ENCODE results near the gene NCOA3.

NCOA3 gene

DNA sequence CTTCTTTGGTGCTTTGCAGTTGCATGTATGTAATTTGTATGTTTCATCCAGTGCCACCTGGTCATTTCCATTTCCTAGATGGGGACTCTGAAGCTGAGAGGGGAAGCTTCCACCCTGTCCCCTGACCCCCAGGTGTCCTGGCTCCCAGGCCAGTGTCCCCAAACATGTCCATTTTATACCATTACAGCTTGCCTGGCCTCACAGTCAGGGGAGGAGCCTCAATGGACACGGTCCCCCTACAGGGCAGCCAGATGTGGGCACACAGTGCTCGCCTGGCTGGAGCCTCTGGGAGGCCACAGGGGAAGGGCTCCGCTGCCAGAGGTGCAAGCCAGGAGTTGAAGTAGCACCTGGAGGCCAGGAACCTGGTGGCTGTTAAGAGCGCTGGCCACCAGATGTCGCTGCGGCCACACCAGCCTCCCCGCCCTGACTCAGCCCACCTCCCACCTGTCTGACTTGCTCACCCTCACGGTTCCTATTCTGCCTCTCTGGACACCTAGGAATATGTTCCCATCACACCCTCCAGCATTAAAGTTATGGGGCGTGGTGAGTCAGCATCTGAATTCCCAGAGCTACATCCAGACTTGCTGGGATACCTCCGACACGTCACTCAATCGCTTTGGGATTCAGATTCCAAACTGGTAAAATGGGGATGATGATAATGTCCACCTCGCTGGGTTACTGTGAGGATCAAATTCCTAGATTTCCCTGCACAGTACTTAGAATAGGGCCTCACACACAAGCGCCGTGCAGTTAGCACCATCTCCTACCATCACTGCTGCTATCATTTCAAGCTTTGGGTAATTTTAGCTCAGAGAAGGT is 176.2 kb downstream of the NCOA3 start:
- DNase-seq, result peak in 22 of 51 donors; percentile 1 to 53 (median 12)

DNA sequence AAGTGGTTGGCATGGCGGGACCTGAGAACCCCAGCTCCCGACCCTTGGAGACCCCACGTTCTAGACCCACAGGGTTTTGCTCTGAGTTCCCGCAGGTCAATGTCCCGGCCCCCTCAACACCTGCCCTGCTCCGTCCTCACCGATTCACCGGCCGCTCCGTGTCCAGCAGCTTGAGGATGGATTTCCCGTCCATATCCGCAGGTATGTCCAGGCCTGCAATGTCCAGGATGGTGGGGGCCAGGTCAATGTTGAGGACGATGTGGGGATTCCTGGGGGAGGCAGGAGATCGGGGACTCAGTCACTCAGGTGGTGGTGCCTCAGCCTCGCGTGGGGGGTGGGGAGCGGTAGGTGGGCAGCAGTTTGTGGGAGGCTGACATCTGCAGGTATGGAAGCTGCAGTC is 176.8 kb downstream of the NCOA3 start:
- DNase-seq, result no peak

DNA sequence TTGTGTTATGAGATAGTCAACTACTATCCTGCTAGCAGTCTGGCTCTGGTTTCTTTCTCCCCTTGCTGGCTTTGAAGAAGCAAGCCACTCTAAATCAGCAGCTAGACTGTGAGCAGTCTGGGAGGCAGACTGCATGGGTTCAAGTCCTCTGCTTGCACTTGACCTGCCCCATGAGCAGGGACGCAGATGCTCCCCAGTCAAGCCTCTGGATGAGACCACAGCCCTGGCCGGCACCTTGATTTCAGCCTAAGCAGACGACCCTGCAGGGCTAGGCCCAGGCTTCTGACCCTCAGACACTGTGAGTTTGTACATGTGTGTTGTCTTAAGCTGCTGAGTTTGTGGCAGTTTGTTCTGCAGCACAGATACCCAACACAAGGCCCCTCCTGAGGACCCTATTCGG is 177.8 kb downstream of the NCOA3 start:
- DNase-seq, result no peak

DNA sequence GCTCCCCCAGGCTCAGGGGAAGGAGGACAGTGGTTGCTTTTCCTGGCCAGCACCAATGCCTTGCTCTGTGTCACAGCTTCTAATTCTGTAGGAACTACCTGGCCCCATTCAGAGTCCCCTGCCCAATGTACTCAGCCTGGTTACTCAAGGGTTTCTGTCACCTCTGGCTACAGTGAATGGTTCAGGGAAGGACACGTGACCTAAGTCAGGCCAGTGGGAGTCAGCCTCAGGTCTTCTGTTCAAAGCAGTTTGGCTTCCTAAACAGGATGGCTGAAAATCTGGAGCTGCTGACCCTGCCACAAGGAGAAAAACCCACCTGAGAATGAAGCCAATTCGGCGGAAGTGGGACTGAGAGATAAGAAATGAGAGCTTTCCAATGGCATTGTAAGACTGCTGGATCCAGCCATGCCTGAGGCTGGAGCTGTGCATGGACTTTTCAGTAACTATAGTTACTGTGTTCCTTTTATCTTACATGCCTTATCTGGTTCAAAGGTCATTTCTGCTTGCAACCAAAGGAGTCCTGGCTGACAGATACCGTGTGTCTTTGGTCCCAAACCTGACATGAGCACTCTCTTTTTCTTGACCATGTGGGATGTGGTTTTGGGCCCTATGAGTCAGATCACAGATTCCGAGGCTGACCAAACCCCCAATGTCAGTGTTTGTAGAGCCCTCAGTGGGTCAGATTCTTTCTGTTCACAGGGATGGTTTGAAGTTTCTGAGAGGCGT is 179.3 kb downstream of the NCOA3 start:
- DNase-seq, result no peak

DNA sequence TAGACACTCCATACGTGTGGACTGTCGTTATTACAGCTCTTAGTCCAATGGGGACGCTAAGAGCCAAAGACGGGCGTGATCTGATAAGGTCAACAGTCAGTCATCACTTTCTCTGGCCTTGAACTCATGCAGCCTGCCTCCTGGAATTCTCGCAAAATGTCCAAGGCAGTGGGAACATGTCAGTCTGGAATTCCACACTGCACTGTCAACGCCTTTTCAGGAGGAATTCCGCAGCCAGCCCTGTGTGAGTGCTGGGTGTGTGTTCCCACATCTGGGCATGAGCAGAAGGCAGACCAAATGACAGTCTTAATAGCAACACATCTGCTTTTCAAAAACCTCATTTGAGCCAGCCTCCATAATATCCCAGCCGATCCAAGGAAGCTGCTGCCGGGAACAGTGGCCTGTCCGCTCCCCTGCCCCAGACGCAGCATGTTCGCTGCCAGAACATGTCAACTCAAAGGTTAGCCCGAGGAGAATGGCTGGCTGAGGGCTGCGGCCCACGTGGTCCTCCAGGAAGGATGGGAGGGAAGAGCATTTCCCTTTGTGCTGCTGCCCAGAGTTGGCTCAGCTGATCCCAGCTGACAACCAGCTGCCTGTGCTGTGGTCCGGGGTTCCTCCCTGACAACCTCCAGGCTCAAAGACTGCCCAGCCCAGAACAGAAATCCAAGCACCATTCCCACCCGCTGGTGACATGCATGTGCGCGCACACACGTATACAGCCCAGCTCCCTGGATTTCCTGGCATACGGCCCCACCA is 180.5 kb downstream of the NCOA3 start:
- peak in 38 of 51 donors; percentile 3 to 65 (median 28) for DNase-seq

DNA sequence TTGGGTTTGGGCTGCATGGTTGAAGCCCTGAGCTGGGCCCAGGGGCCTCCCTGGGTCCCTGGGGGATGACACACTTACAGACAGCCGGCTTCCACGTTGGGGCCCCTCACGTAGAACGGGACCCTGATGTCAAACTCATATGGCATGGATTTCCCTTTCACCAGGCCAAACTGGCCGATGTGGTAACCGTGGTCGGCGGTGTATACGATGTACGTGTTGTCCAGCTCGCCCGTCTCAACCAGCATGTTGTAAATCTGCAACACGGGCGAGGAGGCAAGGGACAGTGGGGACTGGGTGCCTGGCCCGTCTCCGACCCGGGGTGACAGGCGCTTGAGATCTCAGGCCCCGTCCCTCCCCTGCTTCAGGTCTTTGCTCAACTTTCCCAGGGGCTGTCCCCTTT is 181.2 kb downstream of the NCOA3 start:
- no peak for DNase-seq

DNA sequence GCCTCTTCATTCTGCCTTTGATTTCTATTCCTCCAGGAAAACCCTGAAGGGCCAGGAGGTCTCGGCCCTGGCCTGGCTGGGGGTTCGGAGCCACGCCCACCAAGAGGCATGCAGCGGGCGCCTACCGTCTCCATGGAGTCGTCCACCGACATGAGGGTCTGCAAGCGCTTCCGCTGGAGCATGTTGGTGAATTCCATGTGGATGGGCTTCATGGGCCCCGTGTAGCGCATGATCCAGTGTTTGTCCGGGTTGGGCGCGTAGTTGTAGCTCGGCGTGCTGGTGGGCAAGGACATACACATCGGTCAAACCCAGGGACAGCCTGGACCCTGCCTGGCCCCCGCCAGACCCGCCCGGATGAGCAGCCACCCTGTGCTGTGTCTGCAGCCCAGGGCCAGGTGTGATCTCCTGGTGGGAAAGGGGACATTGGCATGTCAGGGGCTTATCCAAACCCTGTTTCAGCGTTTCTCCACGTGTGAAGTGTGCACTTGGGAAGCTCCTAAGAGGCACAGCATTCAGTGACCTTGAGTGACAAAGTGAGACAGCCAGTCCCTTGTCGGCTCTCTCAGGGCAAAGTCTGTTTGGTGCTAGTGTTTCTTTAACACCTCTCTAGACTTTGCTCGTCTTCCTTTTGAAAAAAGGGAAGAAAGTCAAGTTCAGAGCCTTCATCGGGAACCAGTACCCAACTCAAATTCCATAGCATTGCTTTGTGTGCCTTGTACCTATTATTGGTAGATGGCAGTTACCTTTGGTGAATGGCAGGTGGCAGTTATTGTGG is 182.8 kb downstream of the NCOA3 start:
- DNase-seq, result no peak

DNA sequence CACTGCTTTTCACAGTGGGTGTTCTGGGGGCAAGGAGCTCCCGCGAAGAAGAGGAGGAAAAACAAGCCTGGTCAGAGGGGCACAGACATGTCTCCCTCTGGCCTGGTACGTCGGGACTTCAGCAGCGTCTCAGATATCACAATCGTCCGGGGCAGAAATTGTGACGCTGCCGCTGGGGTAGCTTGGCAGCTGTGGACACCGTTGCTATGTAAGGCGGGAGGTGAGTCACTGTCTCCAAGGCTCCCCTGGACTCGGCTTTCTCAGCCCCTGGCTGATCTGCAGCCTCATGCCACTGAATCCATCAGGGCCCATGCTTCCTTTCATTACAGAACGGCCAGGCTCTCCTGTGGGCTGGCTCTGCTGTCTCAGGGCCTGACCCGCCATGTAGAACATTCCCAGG is 184.9 kb downstream of the NCOA3 start:
- DNase-seq, result peak in 17 of 51 donors; percentile 1 to 76 (median 26)

DNA sequence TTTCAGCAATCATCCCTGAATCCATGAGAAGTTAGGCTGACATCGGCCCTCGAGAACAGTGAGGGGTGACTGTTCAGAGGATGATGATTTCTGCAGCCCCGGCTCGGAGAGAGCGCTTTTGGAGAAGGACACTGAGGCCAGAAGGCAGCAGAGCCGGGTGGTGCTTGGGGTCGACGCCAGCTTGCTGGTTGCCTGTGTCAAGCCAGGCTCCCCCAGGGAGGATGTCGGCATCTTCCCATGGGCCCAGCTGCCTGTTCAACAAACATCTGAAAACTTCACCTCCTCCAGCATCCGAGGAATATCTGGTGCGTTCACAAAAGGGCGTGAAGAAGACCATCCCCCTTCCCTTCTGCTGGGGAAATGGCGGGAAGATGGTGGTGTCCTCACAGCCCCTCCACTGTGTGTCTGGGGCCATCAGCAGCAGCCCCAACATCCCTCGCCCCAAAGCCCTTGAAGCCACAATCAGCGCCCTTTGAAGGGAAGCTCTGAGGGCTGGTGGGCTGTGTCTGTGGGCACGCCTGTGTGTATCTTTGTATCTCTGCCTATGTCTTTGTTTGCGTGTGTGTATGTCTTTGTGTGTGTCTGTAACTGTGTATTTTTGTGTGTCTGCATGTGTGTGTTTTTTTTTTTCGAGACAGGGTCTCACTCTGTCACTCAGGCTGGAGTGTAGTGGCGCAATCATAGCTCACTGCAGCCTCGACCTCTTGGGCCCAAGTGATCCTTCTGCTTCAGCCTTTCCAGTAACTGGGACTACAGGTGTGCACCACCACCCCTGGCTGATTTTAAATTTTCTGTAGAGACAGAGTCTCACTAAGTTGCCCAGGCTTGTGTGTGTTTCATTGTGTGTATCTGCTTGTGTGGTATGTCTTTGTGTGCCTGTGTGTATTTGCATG is 185.7 kb downstream of the NCOA3 start:
- no peak for DNase-seq

DNA sequence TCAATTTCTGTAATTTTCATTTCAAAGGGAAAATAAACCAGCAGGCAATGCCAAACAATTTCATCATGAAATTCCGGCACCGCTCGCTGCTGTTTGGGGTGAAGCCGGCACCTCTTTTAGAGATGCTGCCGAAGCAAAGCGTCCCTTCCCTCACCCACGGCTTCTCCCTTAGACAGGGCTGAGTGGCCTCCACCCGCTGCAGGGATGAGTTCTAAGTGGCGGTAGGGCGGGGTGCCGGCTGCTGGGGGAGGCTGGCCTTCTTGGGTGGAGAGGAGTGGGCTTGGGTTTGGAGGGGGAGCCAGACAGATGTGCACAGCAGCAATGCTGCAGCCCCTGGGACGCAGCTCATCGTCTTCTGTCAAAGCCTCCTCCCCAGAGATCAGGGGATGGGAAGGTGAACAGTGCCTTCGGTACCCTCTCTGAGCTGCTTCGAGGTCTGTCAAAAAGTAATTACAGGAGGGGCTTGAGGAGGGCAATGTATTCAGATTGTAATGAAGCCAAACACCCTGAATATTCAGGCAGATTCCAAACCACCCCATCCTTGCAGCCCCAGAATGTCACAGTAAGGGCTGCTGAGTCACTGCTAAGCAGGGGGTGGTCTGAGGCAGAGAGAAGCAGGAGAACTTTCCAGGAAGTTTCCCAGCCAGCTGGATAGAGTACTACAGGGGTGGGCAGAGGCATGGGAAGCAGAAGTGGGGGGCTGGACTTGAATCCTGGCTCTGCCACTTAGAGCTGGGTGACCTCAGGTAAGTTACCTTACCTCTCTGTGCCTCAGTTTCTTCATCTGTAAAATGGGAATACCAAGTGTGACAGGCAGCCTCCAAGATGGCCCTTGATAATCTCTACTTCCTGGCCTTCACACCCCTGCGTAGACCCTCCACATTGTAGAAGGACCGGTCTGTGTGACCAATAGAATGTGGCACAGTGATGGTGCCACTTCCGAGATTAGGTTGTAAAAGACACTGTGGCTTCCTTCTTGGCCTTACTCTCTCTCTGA is 187.0 kb downstream of the NCOA3 start:
- no peak for DNase-seq

DNA sequence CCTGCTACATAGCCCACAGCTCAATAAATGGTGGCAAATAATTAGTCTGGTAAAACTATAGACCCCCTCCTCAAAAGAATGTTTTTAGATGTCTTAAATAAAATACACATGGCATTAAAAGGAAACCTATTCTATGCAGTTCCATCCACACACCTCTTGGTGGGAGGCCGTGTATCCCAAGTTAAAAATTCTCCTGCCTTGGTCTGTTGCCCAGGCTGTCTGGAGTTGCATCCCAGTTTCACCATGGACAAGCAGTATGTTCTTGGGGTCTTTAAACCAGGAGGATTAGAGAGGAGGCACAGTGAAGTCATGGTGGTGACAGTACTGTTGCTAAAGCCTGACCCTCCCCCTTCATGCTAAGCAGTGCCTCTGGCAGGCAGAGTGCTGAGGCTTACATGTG is 188.0 kb downstream of the NCOA3 start:
- DNase-seq, result no peak

DNA sequence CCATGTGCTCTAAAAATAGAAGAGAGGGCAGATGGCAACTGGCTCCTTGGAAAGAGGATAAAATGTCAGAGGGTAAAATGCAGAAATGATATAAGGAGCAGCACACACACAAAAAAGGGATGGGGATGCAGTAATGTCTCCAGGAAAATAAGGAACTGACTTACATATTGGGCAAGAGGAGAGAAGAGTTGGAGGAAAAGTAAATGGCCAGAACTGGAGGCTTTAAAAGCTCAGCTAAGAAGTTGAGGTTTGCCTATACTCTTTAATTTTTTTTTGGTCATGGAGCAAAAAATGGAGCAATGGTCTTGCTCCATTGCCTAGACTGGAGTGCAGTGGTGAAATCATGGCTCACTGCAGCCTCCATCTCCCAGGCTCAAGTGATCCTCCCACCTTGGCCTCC is 189.9 kb downstream of the NCOA3 start:
- no peak for DNase-seq

DNA sequence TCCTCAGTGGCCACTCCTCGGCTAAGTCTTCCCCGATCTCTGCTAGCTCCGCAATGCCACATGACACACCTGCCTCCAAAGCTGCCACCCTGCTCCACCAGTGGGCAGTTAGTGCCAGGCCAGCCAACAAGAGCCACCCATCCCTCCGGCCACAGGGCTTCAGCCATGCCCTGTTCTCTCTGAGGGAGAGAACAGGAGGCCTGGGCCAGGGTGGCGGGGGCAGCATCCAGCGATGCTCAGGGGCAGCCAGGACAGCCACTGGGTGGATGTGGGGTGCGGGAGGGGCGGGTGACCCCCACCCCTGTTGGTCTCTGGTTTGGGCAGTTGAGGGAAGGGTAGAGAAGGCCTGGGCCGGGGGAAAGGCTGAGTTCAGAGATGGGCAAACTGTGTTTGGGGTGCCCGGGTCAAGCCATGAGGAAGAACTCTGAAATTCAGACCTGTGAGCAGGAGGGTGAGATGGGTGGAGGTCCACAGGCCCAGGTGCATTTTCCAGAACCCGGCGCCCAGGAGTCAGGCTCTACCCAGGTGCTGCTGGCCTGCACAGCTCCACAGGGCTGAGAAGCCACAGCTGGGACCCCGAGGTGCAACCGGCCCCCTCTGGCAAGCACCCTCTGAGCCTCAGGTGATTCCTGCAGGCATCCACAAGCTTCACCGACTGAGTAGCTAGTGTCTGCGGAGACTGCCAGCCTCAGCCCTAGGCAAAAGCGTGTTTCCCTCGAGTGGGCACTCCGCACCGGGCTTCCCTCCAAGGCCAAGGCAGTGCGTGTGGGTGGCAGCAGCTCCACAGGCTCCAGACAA is 192.5 kb downstream of the NCOA3 start:
- DNase-seq, result no peak

DNA sequence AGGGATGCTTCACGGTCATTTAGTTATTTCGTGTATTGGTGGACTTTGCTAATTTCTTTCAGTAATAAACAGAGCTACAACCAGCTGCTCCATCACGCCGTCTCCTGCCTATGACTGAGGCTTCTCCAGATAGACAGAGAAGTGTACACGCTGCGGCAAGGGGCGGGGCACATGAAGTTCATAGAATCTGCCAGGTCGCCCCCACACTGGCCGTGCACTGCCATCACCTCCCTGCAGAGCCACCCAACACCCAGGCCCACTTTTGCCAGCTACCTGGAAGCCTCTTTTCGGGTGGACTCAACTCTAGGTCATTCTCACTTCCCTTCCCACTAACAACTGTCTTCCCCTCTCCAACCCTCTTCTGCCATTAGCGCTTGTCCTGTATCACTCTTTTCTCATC is 195.2 kb downstream of the NCOA3 start:
- no peak for DNase-seq

DNA sequence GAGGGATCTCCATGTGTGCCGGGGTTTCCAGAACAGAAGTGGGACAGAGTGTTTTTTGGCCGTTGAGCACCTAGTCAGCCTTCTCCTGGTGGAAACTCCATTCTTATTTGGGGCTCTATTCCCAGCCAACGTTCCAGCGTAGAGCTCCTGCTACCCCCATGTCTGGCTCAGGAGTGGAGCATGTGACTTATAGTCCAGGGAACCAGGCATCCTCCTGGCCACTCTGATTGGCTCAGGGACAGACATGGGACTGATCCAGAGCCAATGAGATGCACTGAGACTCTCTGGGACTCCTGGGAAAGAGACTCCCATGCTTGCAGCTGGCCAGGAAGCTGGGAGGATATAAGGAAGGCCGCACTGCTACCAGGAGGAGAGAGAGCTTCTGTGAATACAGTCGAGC is 196.5 kb downstream of the NCOA3 start:
- DNase-seq, result no peak

DNA sequence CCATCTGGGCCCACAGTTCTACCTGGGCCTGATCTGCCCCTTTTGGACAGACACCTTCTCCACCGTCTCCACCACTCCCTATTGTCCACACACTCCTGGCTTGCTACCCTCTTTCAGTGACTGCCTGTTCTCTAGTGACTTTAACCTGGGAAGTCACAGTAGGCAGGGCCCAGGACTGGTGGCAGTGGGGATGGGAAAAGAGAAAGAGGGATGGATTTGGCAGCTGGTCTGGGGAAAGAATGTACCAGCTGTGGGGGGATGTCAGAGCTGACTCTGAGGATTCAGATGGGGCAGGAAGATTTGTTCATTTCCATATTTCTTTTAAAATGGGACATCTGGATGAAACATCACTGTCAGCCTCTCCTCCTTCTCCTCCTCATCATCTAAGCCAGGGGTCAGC is 198.1 kb downstream of the NCOA3 start:
- no peak for DNase-seq

DNA sequence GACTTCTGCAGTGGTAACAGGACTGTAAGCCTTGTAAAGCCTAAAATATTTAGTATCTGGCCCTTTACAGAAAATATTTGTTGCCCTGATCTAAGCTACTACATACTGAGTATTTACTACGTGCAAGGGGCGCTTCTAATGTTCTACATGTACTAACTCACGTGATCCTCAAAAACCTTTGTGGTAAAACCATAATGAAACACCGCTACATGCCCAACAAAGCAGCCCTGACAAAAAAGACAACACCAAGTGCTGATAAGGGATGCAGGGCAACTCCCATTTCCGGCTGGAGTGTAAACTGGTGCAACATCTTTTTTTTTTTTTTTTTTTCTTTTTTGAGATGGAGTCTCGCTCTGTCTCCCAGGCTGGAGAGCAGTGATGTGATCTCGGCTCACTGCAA is 198.6 kb downstream of the NCOA3 start:
- DNase-seq, result no peak

DNA sequence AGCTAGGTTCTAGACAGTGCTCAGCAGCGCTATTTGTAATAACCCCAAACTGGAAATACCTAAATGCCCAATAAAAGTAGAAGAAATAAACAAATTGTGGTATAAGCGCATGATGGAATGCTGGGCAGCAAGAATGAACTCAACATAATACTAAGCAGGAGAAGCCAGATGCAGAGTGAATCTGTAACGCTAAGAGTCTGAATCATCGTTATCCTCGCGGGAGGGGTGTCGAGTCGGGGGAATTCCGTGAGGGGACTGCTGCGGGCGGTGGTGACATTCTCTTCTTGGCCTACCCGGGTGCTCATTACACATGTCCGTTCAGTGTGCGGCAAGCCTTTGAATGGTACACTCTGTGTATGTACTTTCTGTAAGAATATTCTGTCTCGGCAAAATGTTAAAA is 199.9 kb downstream of the NCOA3 start:
- peak in 1 of 51 donors; percentile 25 for DNase-seq
